Sigmoid colon (tissue), 7 donors: ENCODE measurements around the gene PGAP2. TPM values are rescaled to one million over a fixed set of nuclear protein-coding genes. Genes with fewer than 3 reads are reported as not detected.
"Not testable (repeated sequence)": the region's sequence is repeated elsewhere in the genome, so short reads cannot be mapped to it uniquely, and the experiment has no call there.

Source experiments
- DNase-seq: peaks from one replicate; pipeline ENCODE4 v3.0.0-alpha.2; 2019
- H3K27ac ChIP-seq, 4 donors: fragments of 200-600 bp; sonication (generic); one replicate each; pipeline ENCODE4 v1.5.1; 2016 to 2019; ENCODE audit warnings: mild to moderate bottlenecking in 1 of 4
- H3K27me3 ChIP-seq, 3 donors: fragments of 200-600 bp; sonication (generic); one replicate each; pipeline ENCODE4 v1.5.1; 2019; ENCODE audit warnings: mild to moderate bottlenecking in 1 of 3
- H3K36me3 ChIP-seq, 4 donors: fragments of 200-600 bp; sonication (generic); one replicate each; pipeline ENCODE4 v1.5.1; 2016 to 2019
- H3K4me1 ChIP-seq, 4 donors: fragments of 200-600 bp; sonication (generic); one replicate each; pipeline ENCODE4 v1.5.1; 2017 to 2019
- H3K4me3 ChIP-seq, 4 donors: fragments of 200-600 bp; sonication (generic); one replicate each; pipeline ENCODE4 v1.5.1; 2017 to 2019; ENCODE audit warnings: mild to moderate bottlenecking in 2 of 4, moderate library complexity in 1 of 4
- H3K9me3 ChIP-seq, 4 donors: fragments of 200-600 bp in 3 of 4; sonication (generic) in 3 of 4; one replicate each; pipeline versions ENCODE4 v1.5.1 to v1.6.1; 2013 to 2019
- CTCF ChIP-seq, 4 experiments: fragments of 450-650 bp in 3 of 4; fragments of 200-600 bp in 1 of 4; IDR thresholded peaks; one replicate each; pipeline ENCODE4 v1.5.1; 2016 to 2019; ENCODE audit warnings: antibody characterized with exemption in 4 of 4, mild to moderate bottlenecking in 3 of 4, moderate library complexity in 2 of 4
- EP300 ChIP-seq, 4 donors: sonication (generic); formaldehyde crosslinking; IDR thresholded peaks; one replicate each; pipeline ENCODE4 v1.6.1; 2017; ENCODE audit warnings: antibody characterized with exemption in 4 of 4
- POLR2A ChIP-seq, 2 donors: fragments of 450-650 bp; IDR thresholded peaks; one replicate each; pipeline ENCODE4 v1.6.1; 2016; ENCODE audit warnings: antibody characterized with exemption in 2 of 2, mild to moderate bottlenecking in 2 of 2, moderate library complexity in 2 of 2
- POLR2AphosphoS5 ChIP-seq, 4 donors: sonication (generic); formaldehyde crosslinking; IDR thresholded peaks; one replicate each; pipeline ENCODE4 v1.6.1; 2017; ENCODE audit warnings: antibody characterized with exemption in 4 of 4
- WGBS, 2 donors: extraction: QIAGEN DNeasy Blood & Tissue Kit; methylation state at CpG; one replicate each; pipeline ENCODE4 v1.1.7; 2013; 5-methylcytosine and 5-hydroxymethylcytosine counted together
- intact Hi-C: fragments of 100-400 bp; cut with DNase I; formaldehyde crosslinking; loops from one replicate; pipeline ENCODE4 v1.15.1; 2023
- polyA plus RNA-seq, 3 donors: library from polyadenylated mRNA; stranded (reverse); fragments of 200-250 nt; gene quantifications; one replicate each; pipeline ENCODE4 v1.2.3, GENCODE V29; 2013
- total RNA-seq, 4 donors: library from RNA; depleted of rRNA; stranded (reverse); fragments of >200 nt; gene quantifications; one replicate each; pipeline ENCODE4 v1.1.0, GENCODE V29; 2016
- donor health status: healthy with polysubstance abuse.
- donor health status: Bipolar disorder and iron deficiency.
- donor health status: healthy.

PGAP2 gene
- total and polyA plus RNA-seq, 7 donors, result 3.7 to 19.4 (median 6.9) TPM

- Histone ChIP-seq H3K27ac (peak overlapping the region in 3 of 4 donors; percentile 64 to 100 (median 99)), H3K4me1 (peaks cover 0 to 66% (median 54%) of the 10 kb centered on the region in 4 donors), H3K27me3 (no peaks in the 10 kb centered on the region), H3K9me3 (no peaks in the 10 kb centered on the region), H3K4me3 (peak overlapping the region in 1 of 4 donors; percentile 15), H3K36me3 (no peaks in the 10 kb centered on the region)
- no peak for DNase-seq
- TF ChIP-seq POLR2A (IDR thresholded peaks at IDR 0.05) (no peak), POLR2AphosphoS5 (IDR thresholded peaks at IDR 0.05) (no peak), EP300 (IDR thresholded peaks at IDR 0.05) (no peak), CTCF (IDR thresholded peaks at IDR 0.05) (no peak)
- WGBS, 2 donors, result 66 to 68% methylated on average over 4 of the region's 4 CpGs
- intact Hi-C loops, result loop anchor here (5.0 kb wide), 1 partner anchor 88 kb away; no protein-coding TSS in a partner anchor
Observed at GRCh38 chr11:3859373-3859881, 51.1 kb downstream of the PGAP2 start.

- 72 to 91% methylated on average over 2 of the region's 2 CpGs for WGBS, 2 donors
- intact Hi-C loops, result no loop called here
- H3K9me3 ChIP-seq, result no peaks in the 10 kb centered on the region
- H3K36me3 ChIP-seq, result no peaks in the 10 kb centered on the region
- no peaks in the 10 kb centered on the region for H3K27me3 ChIP-seq
- H3K27ac ChIP-seq, result no peak overlapping the region
- no peak for DNase-seq
- H3K4me1 ChIP-seq, result peaks cover 0 to 72% (median 58%) of the 10 kb centered on the region in 4 donors
- no peak overlapping the region for H3K4me3 ChIP-seq
- TF ChIP-seq CTCF (IDR thresholded peaks at IDR 0.05), result no peak
- no peak for TF ChIP-seq POLR2AphosphoS5 (IDR thresholded peaks at IDR 0.05)
- TF ChIP-seq POLR2A (IDR thresholded peaks at IDR 0.05), result no peak
- no peak for TF ChIP-seq EP300 (IDR thresholded peaks at IDR 0.05)
Observed at GRCh38 chr11:3860375-3860774, 52.0 kb downstream of the PGAP2 start.

GRCh38 chr11:3860898-3861393 lies 52.6 kb downstream of the PGAP2 start:
- DNase-seq, H3K27me3 ChIP-seq, H3K4me3 ChIP-seq, H3K36me3 ChIP-seq, H3K27ac ChIP-seq, intact Hi-C loops, H3K9me3 ChIP-seq: not testable (repeated sequence)
- WGBS, 2 donors, result 61 to 62% methylated on average over 4 of the region's 4 CpGs
- H3K4me1 ChIP-seq, result peaks cover 0 to 77% (median 63%) of the 10 kb centered on the region in 4 donors

GRCh38 chr11:3861683-3862082 lies 53.3 kb downstream of the PGAP2 start:
- no peak for DNase-seq
- Histone ChIP-seq H3K27ac (no peak overlapping the region), H3K27me3 (no peaks in the 10 kb centered on the region), H3K4me1 (peaks cover 0 to 79% (median 64%) of the 10 kb centered on the region in 4 donors), H3K36me3 (no peaks in the 10 kb centered on the region), H3K9me3 (no peaks in the 10 kb centered on the region), H3K4me3 (no peak overlapping the region)
- 35 to 66% methylated on average over 1 of the region's 1 CpG for WGBS, 2 donors
- TF ChIP-seq CTCF (IDR thresholded peaks at IDR 0.05) (no peak), POLR2A (IDR thresholded peaks at IDR 0.05) (no peak), EP300 (IDR thresholded peaks at IDR 0.05) (no peak), POLR2AphosphoS5 (IDR thresholded peaks at IDR 0.05) (no peak)
- intact Hi-C loops, result no loop called here

- Histone ChIP-seq H3K9me3 (no peaks in the 10 kb centered on the region), H3K27me3 (no peaks in the 10 kb centered on the region), H3K27ac (peak overlapping the region; percentile 39 to 75 (median 68)), H3K4me1 (peaks cover 0 to 61% (median 44%) of the 10 kb centered on the region in 4 donors), H3K36me3 (no peaks in the 10 kb centered on the region), H3K4me3 (no peak overlapping the region)
- intact Hi-C loops, result no loop called here
- no peak for TF ChIP-seq POLR2AphosphoS5 (IDR thresholded peaks at IDR 0.05)
- no peak for TF ChIP-seq EP300 (IDR thresholded peaks at IDR 0.05)
- TF ChIP-seq POLR2A (IDR thresholded peaks at IDR 0.05), result no peak
- no peak for TF ChIP-seq CTCF (IDR thresholded peaks at IDR 0.05)
- DNase-seq, result no peak
- 30 to 32% methylated on average over 3 of the region's 3 CpGs for WGBS, 2 donors
Observed at GRCh38 chr11:3865388-3866193, 57.2 kb downstream of the PGAP2 start.
